HG03103 (cell line): ENCODE results near the gene CALY.
A peak's percentile ranks its signal among the peaks of the same experiment; 100 is the strongest.

ENCODE experiments used
- ATAC-seq: cut with Tn5 transposase; IDR thresholded peaks from one replicate; pipeline ENCODE4 v1.9.1; 2021; ENCODE audit warnings: low read depth; ENCODE audit not compliant: unreplicated experiment

Gene CALY

GRCh38 chr10:133295426-133296320 is 41.0 kb downstream of the CALY start:
- no peak for ATAC-seq

GRCh38 chr10:133294189-133294588 is 42.5 kb downstream of the CALY start:
- ATAC-seq: no peak

- no peak for ATAC-seq
Measured at GRCh38 chr10:133293810-133294119, 42.9 kb downstream of the CALY start.

GRCh38 chr10:133292919-133293809 is 43.5 kb downstream of the CALY start:
- no peak for ATAC-seq

- ATAC-seq: no peak
Measured at GRCh38 chr10:133289761-133290160, 46.9 kb downstream of the CALY start.

GRCh38 chr10:133287832-133288500 is 48.7 kb downstream of the CALY start:
- no peak for ATAC-seq

- ATAC-seq: no peak
Measured at GRCh38 chr10:133286366-133286765, 50.3 kb downstream of the CALY start.

- no peak for ATAC-seq
Measured at GRCh38 chr10:133285217-133285616, 51.5 kb downstream of the CALY start.

- ATAC-seq: no peak
Measured at GRCh38 chr10:133283931-133284330, 52.8 kb downstream of the CALY start.

- ATAC-seq: no peak
Measured at GRCh38 chr10:133282846-133283390, 53.8 kb downstream of the CALY start.

GRCh38 chr10:133281628-133282372 is 54.9 kb downstream of the CALY start:
- no peak for ATAC-seq

GRCh38 chr10:133281084-133281483 is 55.6 kb downstream of the CALY start:
- ATAC-seq: no peak

- ATAC-seq: no peak
Measured at GRCh38 chr10:133280391-133281059, 56.2 kb downstream of the CALY start.

- ATAC-seq: no peak
Measured at GRCh38 chr10:133279326-133280226, 57.1 kb downstream of the CALY start.

- peak; percentile 40 for ATAC-seq
Measured at GRCh38 chr10:133278577-133279265, 58.0 kb downstream of the CALY start.

GRCh38 chr10:133277993-133278576 is 58.6 kb downstream of the CALY start:
- ATAC-seq: no peak

- no peak for ATAC-seq
Measured at GRCh38 chr10:133277277-133277992, 59.3 kb downstream of the CALY start.
